Testis (tissue), 2 donors: ENCODE measurements around the gene TRPM3.

ENCODE experiments used
- POLR2A ChIP-seq: fragments of 450-650 bp; IDR thresholded peaks from one replicate; pipeline ENCODE4 v1.6.1; 2017; ENCODE audit warnings: antibody characterized with exemption, mild to moderate bottlenecking, moderate library complexity
- TF ChIP-seq, protein P1 (sequence below), 3 experiments: fragments of 450-650 bp in 2 of 3; fragments of 200-600 bp in 1 of 3; sonication (generic) in 1 of 3; IDR thresholded peaks; one replicate each; pipeline ENCODE4 v1.5.1; 2016 to 2019; ENCODE audit warnings: antibody characterized with exemption in 3 of 3, mild to moderate bottlenecking in 2 of 3, moderate library complexity in 1 of 3

DNA sequence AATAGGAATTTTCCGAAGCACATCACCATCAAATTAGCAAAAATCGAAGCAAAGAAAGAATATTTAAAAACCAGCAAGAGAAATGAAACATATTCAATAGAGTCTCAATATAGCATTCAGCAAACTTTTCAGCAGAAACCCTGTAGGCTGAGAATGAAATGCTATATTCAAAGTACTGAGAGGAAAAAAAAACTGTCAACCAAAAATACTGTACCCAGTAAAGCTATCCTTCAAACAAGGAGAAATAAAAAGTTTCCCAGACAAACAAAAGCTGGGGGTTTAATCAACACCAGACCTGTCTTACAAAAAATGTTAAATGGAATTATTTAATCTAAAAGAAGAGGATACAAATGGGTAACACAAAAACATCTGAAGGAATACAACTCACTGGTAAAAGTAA lies 116.0 kb downstream of the TRPM3 start:
- TF ChIP-seq, protein P1, sequence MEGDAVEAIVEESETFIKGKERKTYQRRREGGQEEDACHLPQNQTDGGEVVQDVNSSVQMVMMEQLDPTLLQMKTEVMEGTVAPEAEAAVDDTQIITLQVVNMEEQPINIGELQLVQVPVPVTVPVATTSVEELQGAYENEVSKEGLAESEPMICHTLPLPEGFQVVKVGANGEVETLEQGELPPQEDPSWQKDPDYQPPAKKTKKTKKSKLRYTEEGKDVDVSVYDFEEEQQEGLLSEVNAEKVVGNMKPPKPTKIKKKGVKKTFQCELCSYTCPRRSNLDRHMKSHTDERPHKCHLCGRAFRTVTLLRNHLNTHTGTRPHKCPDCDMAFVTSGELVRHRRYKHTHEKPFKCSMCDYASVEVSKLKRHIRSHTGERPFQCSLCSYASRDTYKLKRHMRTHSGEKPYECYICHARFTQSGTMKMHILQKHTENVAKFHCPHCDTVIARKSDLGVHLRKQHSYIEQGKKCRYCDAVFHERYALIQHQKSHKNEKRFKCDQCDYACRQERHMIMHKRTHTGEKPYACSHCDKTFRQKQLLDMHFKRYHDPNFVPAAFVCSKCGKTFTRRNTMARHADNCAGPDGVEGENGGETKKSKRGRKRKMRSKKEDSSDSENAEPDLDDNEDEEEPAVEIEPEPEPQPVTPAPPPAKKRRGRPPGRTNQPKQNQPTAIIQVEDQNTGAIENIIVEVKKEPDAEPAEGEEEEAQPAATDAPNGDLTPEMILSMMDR (IDR thresholded peaks at IDR 0.05) = no peak
- TF ChIP-seq POLR2A = no peak
